GM10847 (cell line): ENCODE data around the gene CCNYL1.

Experiments
- POLR2A ChIP-seq: IDR thresholded peaks from 2 replicates; pipeline ENCODE4 v1.6.1; 2011; ENCODE audit not compliant: insufficient read length; ENCODE audit errors: extremely low read depth

CCNYL1 gene

GRCh38 chr2:207722773-207723424, 11.5 kb downstream of the CCNYL1 start:
- TF ChIP-seq POLR2A: no peak

DNA sequence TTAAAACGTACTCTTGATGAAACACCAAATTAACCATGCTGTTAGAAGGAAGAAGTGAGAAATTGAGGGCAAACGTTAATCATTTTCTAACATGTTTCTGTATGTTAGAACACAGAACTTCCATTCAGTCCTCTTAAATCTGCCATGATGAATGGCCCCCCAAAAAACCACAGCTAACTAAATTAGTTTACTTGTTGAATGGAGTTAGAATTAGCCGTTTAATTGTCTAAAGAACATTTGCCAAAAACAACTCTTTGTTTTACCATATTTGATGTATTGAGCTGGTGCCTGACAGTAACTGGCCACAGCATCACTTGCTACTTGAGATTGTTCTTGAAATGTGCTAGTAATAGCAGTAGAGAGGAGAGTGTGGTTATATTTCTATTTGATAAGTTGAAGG, 12.7 kb downstream of the CCNYL1 start:
- no peak for TF ChIP-seq POLR2A

- TF ChIP-seq POLR2A: no peak
Measured at GRCh38 chr2:207725873-207726578, 14.6 kb downstream of the CCNYL1 start.

GRCh38 chr2:207727261-207727660, 15.8 kb downstream of the CCNYL1 start:
- no peak for TF ChIP-seq POLR2A

DNA sequence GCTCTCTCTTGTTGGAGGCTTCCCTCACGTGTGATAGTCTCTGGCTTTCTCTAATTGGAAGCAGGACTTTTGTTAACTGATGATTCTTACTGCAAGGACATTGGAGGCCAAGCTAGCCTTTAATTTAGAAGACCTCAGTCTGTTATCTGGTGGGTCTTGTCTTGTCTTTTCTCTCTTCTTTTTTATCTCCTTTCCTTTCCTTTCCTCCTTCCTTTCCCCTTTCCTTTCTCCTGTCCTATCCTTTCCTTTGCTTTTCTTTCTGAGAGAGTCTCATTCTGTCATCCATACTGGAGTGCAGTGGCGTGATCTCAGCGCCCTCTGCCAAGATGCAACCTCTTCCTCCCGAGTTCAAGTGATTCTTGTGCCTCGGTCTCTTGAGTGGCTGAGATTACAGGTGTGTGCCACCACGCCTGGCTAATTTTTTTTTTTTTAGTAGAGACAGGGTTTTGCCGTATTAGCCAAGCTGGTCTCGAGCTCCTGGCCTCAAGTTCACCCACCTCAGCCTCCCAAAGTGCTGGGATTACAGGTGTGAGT, 18.1 kb downstream of the CCNYL1 start:
- TF ChIP-seq POLR2A: no peak

- no peak for TF ChIP-seq POLR2A
Measured at GRCh38 chr2:207731138-207731537, 19.7 kb downstream of the CCNYL1 start.

- no peak for TF ChIP-seq POLR2A
Measured at GRCh38 chr2:207733597-207734240, 22.3 kb downstream of the CCNYL1 start.

DNA sequence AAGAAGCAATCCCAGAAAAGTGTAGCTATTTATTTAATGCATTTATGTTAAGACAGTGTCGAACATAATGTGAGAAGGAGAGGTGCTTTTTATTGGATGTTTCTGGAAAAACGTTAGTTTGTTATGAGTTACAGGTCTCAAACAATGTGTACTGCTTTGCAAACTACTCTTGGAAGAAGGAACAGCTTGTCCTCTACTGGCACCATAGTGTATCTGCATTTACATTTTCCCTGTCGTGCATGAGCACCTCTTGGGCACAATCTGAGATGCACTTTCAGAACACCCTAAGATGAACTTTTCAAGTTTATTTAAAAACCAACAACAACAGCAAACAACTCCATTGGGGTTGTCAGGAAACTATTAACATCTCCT, 22.8 kb downstream of the CCNYL1 start:
- no peak for TF ChIP-seq POLR2A

GRCh38 chr2:207734636-207735512, 23.4 kb downstream of the CCNYL1 start:
- no peak for TF ChIP-seq POLR2A

DNA sequence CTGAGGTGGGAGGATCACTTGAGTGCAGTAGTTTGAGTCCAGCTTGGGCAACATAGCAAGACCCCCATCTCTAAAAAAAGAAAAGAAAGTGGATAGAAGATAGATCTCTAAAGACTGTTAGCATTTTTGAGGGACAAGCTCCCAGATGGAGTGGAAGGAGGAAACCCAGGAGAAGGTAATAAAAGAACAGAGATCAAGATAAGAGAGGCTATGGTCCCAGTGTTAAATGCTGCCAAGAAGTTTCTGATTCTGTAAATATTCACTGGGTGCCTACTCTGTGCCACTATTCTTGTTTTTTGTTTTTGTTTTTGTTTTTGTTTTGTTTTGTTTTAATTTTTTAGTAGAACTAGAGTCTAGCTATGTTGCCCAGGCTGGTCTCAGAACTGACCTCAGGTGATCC, 32.1 kb downstream of the CCNYL1 start:
- no peak for TF ChIP-seq POLR2A

DNA sequence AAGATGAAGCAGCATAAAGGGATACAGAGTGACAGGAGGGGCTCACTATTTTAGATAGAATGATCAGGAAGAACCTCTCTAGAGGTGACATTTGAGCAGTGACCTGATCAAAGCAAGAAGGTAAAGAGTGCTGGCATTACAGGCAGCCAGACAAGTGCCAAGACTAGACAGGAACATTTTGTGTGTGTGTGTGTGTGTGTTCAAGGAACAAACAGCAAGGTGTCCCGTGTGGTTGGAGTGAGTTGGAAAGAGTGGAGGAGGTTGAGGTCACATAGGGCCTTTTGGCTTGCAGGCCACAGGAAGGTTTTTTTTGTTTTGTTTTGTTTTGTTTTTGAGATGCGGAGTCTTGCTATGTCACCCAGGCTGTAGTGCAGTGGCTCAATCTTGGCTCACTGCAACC, 32.6 kb downstream of the CCNYL1 start:
- TF ChIP-seq POLR2A: no peak

GRCh38 chr2:207744451-207744850, 33.0 kb downstream of the CCNYL1 start:
- TF ChIP-seq POLR2A: no peak

- no peak for TF ChIP-seq POLR2A
Measured at GRCh38 chr2:207746131-207746530, 34.7 kb downstream of the CCNYL1 start.

GRCh38 chr2:207747653-207748560, 36.5 kb downstream of the CCNYL1 start:
- no peak for TF ChIP-seq POLR2A

DNA sequence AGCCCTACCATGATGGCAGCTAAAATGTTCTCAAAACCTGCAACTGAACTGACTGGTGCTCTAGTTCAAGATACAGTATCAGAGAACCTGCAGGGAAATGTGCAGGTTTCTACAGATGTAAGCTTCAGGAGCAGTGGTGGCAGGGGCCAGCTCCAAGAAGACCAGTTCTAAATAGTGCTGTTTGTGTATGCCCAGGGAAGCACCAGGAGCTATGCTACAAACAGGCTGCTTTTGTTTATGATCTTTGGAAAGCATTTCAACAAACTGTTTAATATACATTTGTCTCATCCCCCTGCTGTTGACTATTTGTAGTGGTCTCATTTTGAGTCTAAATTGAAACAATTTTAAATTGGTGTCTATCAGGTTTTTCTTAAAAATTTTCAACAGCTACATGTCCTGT, 37.6 kb downstream of the CCNYL1 start:
- no peak for TF ChIP-seq POLR2A

- no peak for TF ChIP-seq POLR2A
Measured at GRCh38 chr2:207749873-207750272, 38.4 kb downstream of the CCNYL1 start.
